NCI-H774 (cell line): ENCODE measurements around the gene PRR12.

ENCODE experiments used
- DNase-seq: peaks from one replicate; lab custom pipeline; 2025; lab: John Stamatoyannopoulos, UW

PRR12 gene, protein sequence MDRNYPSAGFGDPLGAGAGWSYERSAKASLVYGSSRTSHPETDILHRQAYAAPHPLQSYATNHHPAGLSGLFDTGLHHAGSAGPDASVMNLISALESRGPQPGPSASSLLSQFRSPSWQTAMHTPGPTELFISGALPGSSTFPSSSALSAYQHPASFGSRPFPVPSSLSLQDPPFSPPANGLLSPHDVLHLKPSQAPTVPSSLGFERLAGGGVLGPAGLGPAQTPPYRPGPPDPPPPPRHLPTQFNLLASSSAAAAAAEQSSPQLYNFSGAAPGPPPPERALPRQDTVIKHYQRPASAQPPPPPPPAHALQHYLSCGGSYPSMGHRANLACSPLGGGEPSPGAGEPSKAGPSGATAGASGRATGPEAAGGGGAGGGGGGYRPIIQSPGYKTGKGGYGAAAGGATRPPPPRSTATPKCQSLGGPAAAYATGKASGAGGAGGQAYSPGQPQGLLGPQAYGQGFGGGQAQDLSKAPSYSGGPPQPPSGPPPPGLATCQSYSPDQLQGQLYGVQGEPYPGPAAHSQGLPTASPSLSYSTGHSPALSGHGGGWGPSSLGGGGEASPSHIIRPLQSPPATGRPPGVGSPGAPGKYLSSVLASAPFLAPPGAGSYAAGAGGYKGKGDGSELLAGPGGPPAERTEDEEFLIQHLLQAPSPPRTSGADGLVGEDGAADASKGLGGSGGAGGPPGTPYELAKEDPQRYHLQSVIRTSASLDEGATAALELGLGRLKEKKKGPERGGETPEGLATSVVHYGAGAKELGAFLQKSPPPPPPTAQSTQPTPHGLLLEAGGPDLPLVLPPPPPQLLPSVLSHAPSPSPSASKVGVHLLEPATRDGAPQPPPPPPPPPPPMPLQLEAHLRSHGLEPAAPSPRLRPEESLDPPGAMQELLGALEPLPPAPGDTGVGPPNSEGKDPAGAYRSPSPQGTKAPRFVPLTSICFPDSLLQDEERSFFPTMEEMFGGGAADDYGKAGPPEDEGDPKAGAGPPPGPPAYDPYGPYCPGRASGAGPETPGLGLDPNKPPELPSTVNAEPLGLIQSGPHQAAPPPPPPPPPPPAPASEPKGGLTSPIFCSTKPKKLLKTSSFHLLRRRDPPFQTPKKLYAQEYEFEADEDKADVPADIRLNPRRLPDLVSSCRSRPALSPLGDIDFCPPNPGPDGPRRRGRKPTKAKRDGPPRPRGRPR (N-terminal part only)

DNA sequence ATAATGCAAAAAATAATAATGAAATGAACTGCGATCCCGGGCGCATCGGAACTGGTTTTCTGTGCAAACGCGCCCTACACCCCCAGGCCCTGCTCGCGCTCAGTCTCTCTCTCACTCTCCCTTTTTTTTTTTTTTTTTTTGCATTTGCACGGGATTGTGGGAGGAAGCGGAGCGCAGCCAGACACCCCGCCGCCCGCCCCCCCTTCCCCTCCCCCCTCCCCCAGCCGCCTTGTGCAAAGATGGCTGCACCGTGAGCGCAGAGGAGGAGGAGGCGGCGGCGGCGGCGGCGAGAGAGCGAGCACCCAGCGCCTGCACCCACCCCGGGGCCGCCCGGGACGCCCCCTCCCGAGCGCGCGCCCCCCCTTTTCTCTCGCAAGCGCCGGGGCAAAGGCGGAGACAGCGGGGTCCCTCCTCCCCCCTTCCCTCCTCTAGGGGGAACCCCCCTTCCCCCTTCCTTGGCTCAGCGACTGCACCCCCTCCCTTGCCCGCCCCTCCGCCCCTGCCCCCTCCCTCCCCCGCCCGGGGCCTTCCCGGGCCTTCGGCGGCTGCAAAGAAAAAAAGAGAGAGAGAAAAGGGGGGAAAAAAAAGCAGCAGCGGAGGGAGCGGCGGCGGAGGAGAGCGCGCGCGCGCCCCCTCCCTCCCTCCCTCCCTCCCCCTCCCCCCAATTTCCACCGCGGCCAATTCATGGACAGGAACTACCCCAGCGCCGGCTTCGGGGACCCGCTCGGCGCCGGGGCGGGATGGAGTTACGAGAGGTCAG lies at the start of gene PRR12:
Gene PRR12 (plus strand): TSS at position 212 of the 760 bp plus-strand sequence. CDS start 473 bp downstream, at position 685.
- peak; percentile 60 for DNase-seq

DNA sequence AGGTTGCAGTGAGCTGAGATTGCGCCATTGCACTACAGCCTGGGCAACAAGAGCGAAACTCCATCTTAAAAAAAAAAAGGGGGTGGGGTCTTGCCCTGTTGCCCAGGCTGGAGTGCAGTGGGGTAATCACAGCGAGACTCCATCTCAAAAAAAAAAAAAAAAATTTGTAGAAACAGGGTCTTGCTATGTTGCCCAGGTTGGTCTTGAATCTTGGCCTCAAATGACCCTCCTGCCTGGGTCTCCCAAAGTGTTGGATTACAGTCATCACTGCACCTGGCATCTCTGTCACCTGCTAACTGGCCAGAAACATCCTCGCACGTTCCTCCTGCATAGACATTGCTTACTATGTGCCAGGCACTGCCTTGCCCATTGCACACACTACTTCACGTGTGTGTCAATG lies 49.1 kb upstream of the PRR12 start:
- no peak for DNase-seq

DNA sequence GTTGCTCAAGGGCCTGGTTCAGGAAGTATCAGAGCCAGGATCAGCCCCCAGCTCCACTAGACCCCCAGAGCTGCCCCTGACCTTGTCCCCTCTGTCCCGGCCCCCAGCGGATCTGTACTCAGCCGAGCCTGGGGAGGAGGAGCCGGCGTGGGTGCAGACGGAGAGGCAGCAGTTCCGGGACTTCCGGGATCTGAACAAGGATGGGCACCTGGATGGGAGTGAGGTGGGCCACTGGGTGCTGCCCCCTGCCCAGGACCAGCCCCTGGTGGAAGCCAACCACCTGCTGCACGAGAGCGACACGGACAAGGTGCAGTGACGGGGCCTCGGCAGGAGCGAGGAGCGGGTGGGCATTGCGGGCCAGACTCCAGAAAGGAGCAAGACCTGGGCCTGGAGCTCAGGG lies 48.5 kb upstream of the PRR12 start:
- DNase-seq, result no peak

DNA sequence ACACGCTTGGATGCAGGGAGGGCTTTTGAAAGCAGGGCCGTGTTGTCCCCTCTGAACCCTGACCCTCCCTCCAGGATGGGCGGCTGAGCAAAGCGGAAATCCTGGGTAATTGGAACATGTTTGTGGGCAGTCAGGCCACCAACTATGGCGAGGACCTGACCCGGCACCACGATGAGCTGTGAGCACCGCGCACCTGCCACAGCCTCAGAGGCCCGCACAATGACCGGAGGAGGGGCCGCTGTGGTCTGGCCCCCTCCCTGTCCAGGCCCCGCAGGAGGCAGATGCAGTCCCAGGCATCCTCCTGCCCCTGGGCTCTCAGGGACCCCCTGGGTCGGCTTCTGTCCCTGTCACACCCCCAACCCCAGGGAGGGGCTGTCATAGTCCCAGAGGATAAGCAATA lies 48.0 kb upstream of the PRR12 start:
- DNase-seq, result no peak

DNA sequence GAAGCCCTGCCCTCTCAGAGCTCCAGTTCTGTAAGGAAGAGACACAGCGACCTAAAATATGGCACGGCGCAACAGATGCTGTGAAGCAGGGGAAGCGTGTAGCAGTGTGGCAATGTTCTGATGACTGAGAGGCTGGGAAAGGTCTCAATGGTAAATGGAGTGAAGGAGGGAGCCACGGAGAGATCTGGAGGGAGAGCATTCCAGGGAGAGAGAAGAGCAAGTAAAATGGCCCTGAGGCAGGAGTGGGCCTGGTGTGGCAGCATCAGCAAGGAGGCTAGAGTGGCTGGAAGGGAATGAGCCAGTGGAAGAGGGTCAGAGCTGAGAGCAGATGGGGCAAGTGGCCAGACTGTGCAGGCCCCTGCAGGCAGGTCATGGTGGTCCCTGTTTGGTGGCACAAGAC lies 46.8 kb upstream of the PRR12 start:
- DNase-seq, result no peak

DNA sequence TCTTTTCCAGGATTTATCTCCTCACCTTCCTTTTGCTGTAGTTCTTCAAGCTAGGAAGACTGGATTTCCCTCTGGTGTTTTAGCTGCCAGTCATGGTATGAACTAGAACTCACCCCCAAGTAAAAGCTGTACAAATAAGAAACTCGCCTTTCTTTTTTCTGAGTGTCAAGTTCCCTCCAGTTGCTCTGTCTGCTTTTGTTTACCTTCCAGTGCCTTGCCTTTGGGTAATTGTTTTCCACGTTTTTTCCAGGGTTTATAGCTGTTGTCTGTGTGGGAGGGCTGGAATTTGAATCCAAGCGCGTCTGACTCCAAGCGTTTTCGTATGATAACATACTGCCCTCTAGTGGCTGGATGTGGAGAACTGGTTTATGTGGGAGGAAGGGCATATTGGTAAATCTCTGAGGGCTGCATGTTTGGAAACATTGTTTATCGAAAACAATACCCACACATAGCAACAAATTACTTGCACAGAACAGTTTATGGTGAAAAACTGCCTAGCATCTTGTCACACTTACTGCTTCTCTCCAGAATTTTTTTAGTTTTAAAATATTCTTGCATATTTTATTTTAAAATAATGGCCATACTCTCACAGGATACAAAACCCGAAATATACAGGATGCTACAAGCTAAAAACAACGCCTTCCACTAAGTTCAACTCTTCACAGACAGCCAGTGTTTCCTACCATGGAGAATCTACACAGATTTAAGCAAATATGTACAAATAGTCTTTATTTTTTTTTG lies 44.0 kb upstream of the PRR12 start:
- DNase-seq, result peak; percentile 76

DNA sequence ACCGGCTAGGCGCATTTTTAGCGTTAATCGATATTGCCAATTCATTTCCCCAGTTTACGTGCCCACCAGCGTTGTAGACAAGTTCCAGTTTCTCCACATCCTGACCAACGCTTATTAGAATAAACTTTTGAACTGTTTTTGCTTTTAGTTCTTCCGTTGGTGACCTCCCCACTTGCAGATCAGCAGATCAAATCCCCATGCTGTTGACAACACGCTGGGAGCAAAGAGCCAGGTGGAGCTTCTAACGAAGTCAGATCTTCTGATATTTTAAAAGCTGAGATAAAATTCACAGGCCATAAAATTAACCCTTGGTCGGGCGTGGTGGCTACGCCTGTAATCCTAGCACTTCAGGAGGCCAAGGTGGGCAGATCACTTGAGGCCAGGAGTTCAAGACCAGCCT lies 41.9 kb upstream of the PRR12 start:
- DNase-seq, result no peak

DNA sequence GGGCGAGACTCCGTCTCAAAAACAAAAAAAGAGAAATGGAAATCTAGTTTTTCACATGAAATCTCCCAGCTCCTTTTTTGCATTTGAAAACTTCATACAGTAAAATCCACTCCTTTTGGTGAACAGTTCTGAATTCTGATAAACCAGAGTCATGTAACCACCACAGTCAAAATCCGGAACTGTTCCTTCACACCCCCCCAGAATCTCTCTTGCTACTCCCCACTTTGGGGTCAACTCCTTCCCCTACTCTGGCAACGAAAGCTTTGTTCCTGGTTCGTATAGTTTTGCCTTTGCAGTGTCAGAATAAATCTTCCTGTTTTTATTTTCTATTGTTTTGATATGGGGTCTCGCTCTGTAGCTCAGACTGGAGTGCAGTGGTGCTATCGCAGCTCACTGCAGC lies 39.5 kb upstream of the PRR12 start:
- DNase-seq, result no peak

DNA sequence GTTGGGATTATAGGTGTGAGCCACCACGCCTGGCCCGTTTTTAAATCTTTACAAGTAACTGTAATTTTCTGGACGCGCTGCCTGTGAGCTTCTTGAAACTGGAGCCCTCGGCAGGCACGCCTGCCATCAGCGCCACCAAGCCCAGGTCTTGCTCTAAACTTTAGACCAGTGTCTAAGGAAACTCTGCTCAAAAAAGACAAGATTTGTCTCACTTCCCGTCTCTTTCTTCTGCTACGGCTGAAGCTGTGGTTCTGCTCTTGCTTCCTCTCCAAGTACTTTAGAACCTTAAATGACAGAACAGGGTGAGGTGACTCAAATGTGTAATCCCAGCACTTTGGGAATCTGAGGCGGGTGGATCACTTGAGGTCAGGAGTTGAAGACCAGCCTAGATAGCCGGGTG lies 38.2 kb upstream of the PRR12 start:
- no peak for DNase-seq

DNA sequence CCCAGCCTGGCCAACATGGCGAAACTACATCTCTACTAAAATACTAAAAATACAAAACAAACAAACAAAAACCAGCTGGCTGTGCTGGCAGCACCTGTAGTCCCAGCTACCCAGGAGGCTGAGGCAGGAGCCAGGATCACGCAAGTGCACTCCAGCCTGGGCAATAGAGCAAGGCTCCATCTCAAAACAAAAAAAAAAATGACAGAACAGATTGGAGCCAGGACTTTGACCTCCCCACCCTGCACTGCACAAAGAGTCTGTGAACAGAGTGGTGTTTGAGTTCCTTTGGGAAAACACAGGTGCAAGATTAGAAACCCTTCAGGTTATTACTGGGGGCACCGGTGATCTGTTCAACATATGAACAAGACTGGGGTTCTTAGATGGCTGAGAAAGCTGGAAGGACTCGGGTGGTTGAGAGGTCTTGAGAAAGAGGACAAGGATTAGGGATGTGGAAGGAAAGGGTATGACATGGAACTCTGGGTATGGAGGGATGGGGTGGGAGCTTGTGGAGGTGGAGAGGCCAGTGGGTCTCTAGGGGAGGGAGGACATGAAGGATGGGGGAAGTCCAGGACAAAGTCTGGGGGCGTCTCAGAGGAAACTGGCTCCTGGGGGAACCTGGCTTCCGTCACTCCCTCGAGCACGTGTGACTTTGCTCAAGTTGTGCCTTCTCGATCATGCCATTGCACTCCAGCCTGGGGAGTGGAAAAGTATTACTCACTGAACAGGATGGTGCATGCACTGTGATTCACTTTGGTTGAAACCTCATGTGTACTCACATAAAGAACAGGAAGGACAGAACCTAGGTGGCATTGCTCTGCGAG lies 37.3 kb upstream of the PRR12 start:
- DNase-seq, result no peak

DNA sequence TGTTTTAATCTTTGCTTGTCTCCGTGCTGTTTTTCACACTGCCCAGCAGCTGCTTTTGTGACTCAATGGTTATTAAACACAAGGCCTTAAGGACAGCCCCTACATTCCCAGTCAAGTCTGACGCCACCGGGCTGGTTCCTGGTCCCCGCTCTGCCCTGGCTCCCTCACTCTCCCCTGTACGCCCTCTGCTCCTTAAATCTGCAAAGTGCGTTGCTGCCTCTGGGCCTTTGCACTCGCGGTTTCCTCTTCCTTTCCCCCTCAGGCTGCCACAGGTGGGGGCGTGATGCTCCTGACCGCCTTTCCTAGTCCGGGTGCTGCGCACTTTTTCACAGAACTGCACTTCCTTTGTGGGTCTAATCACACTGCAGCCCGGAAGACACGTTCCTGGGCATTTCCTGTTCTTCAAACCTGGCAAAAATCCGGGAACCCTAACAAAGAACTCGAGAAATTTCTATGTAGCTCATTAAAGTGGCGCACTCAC lies 36.2 kb upstream of the PRR12 start:
- no peak for DNase-seq

DNA sequence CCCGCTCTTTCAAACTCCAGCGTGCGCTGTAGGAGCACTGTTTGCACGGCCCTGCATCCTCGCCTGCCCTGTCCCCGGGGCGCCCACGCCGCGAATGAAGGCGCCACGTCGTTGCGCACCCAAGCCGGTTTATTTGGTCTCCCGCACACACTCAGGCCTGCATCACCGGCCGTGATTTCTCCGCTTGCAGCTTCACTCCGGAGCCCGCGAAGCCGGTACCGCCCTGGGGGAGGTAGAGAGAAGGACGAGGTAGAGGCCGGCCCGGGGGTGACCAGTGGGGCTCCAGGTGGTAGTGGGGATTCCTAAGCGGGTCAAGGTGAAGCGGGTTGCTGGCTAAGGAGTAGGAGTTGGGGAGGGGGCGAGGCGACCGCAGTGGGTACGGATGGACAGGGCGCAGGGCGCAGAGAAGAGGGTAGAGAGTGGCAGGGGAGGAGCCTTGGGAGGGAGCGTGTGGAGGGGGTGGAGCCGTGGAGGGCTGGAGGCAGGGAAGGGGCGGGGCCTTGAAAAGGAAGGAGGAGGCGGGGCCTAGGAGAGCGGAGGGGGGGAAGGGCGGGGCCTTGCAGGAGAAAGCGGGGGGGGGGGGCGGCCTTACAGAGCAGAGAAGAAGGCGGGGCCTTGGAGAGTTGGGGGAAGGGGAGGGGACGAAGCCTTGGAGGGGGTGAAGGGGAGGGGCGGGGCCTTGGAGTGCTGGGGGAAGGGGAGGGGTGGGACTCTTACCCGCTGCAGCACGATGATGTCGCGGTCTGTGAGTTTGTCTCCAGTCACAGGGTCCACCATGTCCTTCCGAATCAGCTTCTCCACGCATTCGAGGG lies 35.2 kb upstream of the PRR12 start:
- no peak for DNase-seq

DNA sequence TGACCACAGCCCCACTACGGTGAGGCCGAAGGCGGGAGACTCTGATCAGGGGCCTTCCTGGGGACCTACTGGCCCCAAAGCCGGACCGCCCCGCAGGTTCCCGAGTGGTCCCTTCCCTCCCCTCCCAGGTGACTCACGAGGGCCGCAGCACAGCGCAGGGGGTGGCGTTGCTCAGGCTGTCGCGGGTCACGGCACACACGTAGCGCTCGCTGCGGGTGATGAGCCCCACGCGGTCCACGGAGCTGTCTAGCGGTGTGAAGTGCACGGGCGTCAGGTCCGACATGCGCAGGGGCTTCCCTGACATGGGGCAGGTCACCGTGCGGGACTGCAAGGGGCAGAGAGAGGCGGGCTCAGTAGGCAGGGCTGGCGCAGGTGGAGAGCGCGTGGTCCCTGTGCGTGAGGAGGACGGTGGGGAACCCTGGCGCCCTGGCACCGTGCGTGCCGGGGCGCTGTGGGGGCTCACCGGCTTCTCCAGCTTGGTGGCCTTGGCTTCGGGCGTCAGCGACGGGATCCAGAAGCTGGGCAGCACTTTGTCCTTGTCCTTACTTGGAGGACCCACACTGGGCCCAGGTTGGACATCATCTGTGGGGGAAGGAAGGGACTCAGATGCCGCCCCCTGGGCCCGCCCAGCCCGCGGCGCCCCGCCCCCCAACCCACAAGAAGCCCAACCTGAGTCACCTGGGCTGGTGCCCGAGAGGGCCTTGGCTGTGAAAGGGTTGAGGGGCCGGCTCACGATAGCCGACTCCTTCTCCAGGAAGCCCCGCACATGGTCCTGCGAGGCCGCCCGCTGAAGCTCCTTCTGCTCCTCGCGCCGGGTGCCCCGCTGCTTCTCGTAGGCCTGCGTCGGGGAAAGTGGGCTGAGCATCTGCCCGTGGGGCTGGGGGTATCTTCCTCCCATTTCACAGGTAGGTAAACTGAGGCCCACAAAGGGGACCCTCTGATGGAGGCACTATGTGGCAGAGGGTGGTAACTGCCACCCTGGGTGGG lies 34.3 kb upstream of the PRR12 start:
- DNase-seq, result no peak

DNA sequence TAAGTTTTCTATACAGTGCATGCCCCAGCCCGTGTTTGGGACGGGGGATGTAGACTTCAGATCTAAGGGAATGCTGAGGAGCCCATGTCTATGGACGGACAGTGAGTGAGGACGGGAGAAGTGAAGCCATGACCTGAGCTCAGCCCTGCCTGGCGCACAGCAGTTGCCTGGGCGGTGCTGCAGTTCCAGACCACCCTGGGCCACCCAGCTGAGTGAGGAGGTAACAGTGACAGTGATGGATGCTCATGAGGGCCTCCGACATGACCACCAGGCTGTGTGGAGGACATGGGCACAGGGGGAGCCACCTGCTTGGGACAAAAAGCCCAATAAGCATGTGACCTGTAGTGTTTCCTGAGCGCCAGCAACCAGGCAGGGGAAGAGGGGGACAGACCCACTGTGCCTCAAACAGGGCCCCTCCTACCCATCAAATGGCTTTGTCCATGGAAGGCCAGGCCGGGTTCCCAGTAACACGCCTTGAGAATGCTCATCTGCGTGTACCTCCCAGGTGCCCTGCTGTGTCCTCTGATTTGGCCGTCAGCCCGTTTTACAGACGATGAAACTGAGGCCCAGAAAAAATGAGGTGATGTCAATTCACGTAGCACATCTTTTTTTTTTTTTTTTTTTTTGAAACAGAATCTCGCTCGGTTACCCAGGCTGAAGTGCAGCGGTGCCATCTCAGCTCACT lies 33.2 kb upstream of the PRR12 start:
- DNase-seq, result no peak

DNA sequence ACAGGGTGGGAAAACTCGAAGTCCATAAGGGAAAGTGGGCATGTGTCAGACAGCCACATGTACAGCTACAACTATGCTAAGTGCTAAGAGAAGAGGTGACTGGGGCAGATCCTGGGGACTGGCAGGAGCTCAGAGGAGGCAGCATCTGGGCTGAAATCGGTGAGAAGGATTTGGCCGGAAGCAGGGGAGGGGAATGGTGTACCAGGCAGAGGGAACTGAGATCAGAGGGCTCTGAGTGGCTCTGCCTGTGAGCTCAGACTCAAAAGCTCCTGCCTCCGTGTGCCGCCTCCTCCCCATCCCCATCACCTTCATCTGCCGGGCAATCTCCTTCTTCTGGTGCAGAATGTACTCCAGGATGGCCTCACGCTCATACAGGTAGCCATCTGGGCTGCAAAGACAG lies 32.4 kb upstream of the PRR12 start:
- DNase-seq, result no peak

DNA sequence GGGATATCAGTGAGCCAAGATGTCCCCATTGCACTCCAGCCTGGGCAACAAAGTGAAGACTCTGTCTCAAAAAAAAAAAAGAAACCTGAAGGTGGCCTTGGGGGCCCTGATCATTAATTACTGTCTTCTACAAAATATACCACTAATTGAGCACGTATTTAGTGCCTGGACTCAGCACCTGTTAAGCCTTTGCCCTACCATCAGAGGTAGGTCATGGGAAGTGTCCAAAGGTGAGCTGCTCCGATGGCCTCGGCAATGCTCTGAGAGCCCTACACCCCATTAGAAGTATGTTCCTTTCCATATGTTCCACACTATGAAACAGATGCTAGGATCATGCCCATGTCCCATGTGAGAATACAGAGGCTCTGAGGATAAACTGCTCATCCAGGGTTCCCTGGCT lies 31.5 kb upstream of the PRR12 start:
- no peak for DNase-seq

DNA sequence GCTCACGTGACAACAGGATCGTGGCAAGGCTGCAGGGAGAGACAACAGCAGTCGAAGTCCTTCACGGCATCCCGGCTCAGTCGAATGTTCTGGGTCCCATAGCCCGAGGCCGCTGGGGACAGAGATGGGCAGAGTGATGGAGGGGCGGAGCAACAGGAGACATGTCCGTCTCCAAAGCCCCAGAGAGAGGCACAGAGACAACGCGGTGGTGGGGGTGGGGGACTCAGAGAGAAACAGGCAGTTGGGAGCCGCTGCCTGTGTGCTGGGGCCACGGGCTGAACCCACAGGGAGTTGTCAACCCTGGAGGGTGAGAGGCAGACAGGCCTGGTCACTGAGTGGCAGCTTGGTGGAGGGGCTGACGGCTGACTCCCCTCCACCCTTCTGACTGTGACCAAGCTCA lies 31.1 kb upstream of the PRR12 start:
- no peak for DNase-seq
